Stimulated activated memory B cell treated with anti-CD40 and anti-IgM and Interleukin-4, amounts not matched to agents 10 μg/mL and 1 μg/mL and 100 μg/mL, for 72 hours (primary cell): ENCODE measurements around the gene FXYD2.

Experiments used
- ATAC-seq: fragments of 150-1000 bp; cut with Tn5 transposase; 2 replicates; pipeline ENCODE4 v1.10.0; 2021
- H3K27ac Mint-ChIP-seq: one replicate; pipeline ENCODE4 v1.8.0; 2022; ENCODE audit warnings: mild to moderate bottlenecking, mixed read lengths
- H3K27me3 Mint-ChIP-seq: one replicate; pipeline ENCODE4 v1.8.0; 2022; ENCODE audit warnings: mixed read lengths
- H3K36me3 Mint-ChIP-seq: one replicate; pipeline ENCODE4 v1.8.0; 2022; ENCODE audit warnings: mixed read lengths
- H3K4me1 Mint-ChIP-seq: one replicate; pipeline ENCODE4 v1.8.0; 2022; ENCODE audit warnings: mixed read lengths
- H3K4me3 Mint-ChIP-seq: one replicate; pipeline ENCODE4 v1.8.0; 2022; ENCODE audit warnings: mild to moderate bottlenecking, moderate library complexity, mixed read lengths
- H3K9me3 Mint-ChIP-seq: one replicate; pipeline ENCODE4 v1.8.0; 2022; ENCODE audit warnings: mixed read lengths

Gene FXYD2

GRCh38 chr11:117862019-117862725 is 37.6 kb upstream of the FXYD2 start:
- H3K27me3 Mint-ChIP-seq, result peaks cover 46% of the 10 kb centered on the region
- H3K4me1 Mint-ChIP-seq, result no peaks in the 10 kb centered on the region
- H3K4me3 Mint-ChIP-seq, result no peak overlapping the region
- no peaks in the 10 kb centered on the region for H3K9me3 Mint-ChIP-seq
- H3K27ac Mint-ChIP-seq, result no peak overlapping the region
- no peaks in the 10 kb centered on the region for H3K36me3 Mint-ChIP-seq
- no peak for ATAC-seq

- Mint-ChIP-seq H3K27ac (no peak overlapping the region), H3K27me3 (peaks cover 46% of the 10 kb centered on the region), H3K4me1 (no peaks in the 10 kb centered on the region), H3K36me3 (no peaks in the 10 kb centered on the region), H3K9me3 (no peaks in the 10 kb centered on the region), H3K4me3 (no peak overlapping the region)
- no peak for ATAC-seq
Measured at GRCh38 chr11:117861151-117862018, 36.8 kb upstream of the FXYD2 start.

- no peaks in the 10 kb centered on the region for H3K4me1 Mint-ChIP-seq
- H3K36me3 Mint-ChIP-seq, result no peaks in the 10 kb centered on the region
- no peak overlapping the region for H3K27ac Mint-ChIP-seq
- peaks cover 56% of the 10 kb centered on the region for H3K27me3 Mint-ChIP-seq
- H3K4me3 Mint-ChIP-seq, result no peak overlapping the region
- H3K9me3 Mint-ChIP-seq, result no peaks in the 10 kb centered on the region
- ATAC-seq, result no peak
Measured at GRCh38 chr11:117860139-117860538, 35.6 kb upstream of the FXYD2 start.

- no peaks in the 10 kb centered on the region for H3K4me1 Mint-ChIP-seq
- H3K27ac Mint-ChIP-seq, result no peak overlapping the region
- H3K4me3 Mint-ChIP-seq, result no peak overlapping the region
- peaks cover 52% of the 10 kb centered on the region for H3K27me3 Mint-ChIP-seq
- H3K9me3 Mint-ChIP-seq, result no peaks in the 10 kb centered on the region
- no peaks in the 10 kb centered on the region for H3K36me3 Mint-ChIP-seq
- ATAC-seq, result no peak
Measured at GRCh38 chr11:117859488-117860112, 35.1 kb upstream of the FXYD2 start.

- H3K27me3 Mint-ChIP-seq, result peaks cover 50% of the 10 kb centered on the region
- H3K9me3 Mint-ChIP-seq, result no peaks in the 10 kb centered on the region
- no peak for ATAC-seq
- H3K4me1 Mint-ChIP-seq, result no peaks in the 10 kb centered on the region
- H3K4me3 Mint-ChIP-seq, result no peak overlapping the region
- no peak overlapping the region for H3K27ac Mint-ChIP-seq
- H3K36me3 Mint-ChIP-seq, result no peaks in the 10 kb centered on the region
Measured at GRCh38 chr11:117859061-117859460, 34.5 kb upstream of the FXYD2 start.

GRCh38 chr11:117857734-117858414 is 33.3 kb upstream of the FXYD2 start:
- Mint-ChIP-seq H3K27ac (no peak overlapping the region), H3K4me1 (no peaks in the 10 kb centered on the region), H3K27me3 (peaks cover 47% of the 10 kb centered on the region), H3K9me3 (no peaks in the 10 kb centered on the region), H3K4me3 (no peak overlapping the region), H3K36me3 (peaks cover under 1% of the 10 kb centered on the region)
- ATAC-seq, result no peak

GRCh38 chr11:117855912-117856651 is 31.5 kb upstream of the FXYD2 start:
- Mint-ChIP-seq H3K9me3 (peaks cover 6% of the 10 kb centered on the region), H3K4me3 (no peak overlapping the region), H3K36me3 (peaks cover 7% of the 10 kb centered on the region), H3K27ac (no peak overlapping the region), H3K4me1 (no peaks in the 10 kb centered on the region), H3K27me3 (peaks cover 63% of the 10 kb centered on the region)
- no peak for ATAC-seq

GRCh38 chr11:117855186-117855845 is 30.8 kb upstream of the FXYD2 start:
- Mint-ChIP-seq H3K36me3 (peaks cover 7% of the 10 kb centered on the region), H3K4me1 (no peaks in the 10 kb centered on the region), H3K27me3 (peaks cover 55% of the 10 kb centered on the region), H3K27ac (no peak overlapping the region), H3K4me3 (no peak overlapping the region), H3K9me3 (peaks cover 6% of the 10 kb centered on the region)
- no peak for ATAC-seq

GRCh38 chr11:117852309-117852708 is 27.8 kb upstream of the FXYD2 start:
- no peak overlapping the region for H3K4me3 Mint-ChIP-seq

GRCh38 chr11:117851852-117852251 is 27.3 kb upstream of the FXYD2 start:
- H3K4me1 Mint-ChIP-seq, result no peaks in the 10 kb centered on the region
- no peak for ATAC-seq

More at GRCh38 chr11:117852309-117852708, 27.8 kb upstream of the FXYD2 start:
- no peak for ATAC-seq
- Mint-ChIP-seq H3K4me1 (no peaks in the 10 kb centered on the region), H3K9me3 (peaks cover 6% of the 10 kb centered on the region), H3K27ac (no peak overlapping the region), H3K36me3 (peaks cover 7% of the 10 kb centered on the region), H3K27me3 (peaks cover 43% of the 10 kb centered on the region)

GRCh38 chr11:117851106-117851505 is 26.6 kb upstream of the FXYD2 start:
- H3K36me3 Mint-ChIP-seq, result peaks cover 7% of the 10 kb centered on the region
- H3K4me1 Mint-ChIP-seq, result no peaks in the 10 kb centered on the region
- peaks cover 6% of the 10 kb centered on the region for H3K9me3 Mint-ChIP-seq
- no peak overlapping the region for H3K27ac Mint-ChIP-seq
- no peak for ATAC-seq
- no peak overlapping the region for H3K4me3 Mint-ChIP-seq
- peaks cover 31% of the 10 kb centered on the region for H3K27me3 Mint-ChIP-seq

More at GRCh38 chr11:117851852-117852251, 27.3 kb upstream of the FXYD2 start:
- Mint-ChIP-seq H3K4me3 (no peak overlapping the region), H3K27me3 (peaks cover 39% of the 10 kb centered on the region), H3K27ac (no peak overlapping the region), H3K9me3 (peaks cover 6% of the 10 kb centered on the region), H3K36me3 (peaks cover 7% of the 10 kb centered on the region)

GRCh38 chr11:117849781-117850414 is 25.4 kb upstream of the FXYD2 start:
- Mint-ChIP-seq H3K9me3 (peaks cover 6% of the 10 kb centered on the region), H3K27ac (no peak overlapping the region), H3K4me1 (no peaks in the 10 kb centered on the region), H3K36me3 (peaks cover 7% of the 10 kb centered on the region), H3K27me3 (peaks cover 20% of the 10 kb centered on the region), H3K4me3 (no peak overlapping the region)
- ATAC-seq, result no peak

- Mint-ChIP-seq H3K27ac (peak overlapping the region; percentile 41), H3K27me3 (no peaks in the 10 kb centered on the region), H3K4me1 (peaks cover 7% of the 10 kb centered on the region), H3K4me3 (no peak overlapping the region), H3K9me3 (no peaks in the 10 kb centered on the region), H3K36me3 (no peaks in the 10 kb centered on the region)
- peak; percentile 65 for ATAC-seq
Measured at GRCh38 chr11:117843666-117844484, 19.3 kb upstream of the FXYD2 start.
